CD1c-positive myeloid dendritic cell (primary cell): Measurements from ENCODE around the gene CDC14C.
A peak's percentile ranks its signal among the peaks of the same experiment; 100 is the strongest.
"Not testable (repeated sequence)": the region's sequence is repeated elsewhere in the genome, so short reads cannot be mapped to it uniquely, and the experiment has no call there.

Experiments
- DNase-seq: peaks from one replicate; pipeline ENCODE4 v3.0.0-alpha.2; 2016; ENCODE audit errors: extremely low spot score

Gene CDC14C

DNA sequence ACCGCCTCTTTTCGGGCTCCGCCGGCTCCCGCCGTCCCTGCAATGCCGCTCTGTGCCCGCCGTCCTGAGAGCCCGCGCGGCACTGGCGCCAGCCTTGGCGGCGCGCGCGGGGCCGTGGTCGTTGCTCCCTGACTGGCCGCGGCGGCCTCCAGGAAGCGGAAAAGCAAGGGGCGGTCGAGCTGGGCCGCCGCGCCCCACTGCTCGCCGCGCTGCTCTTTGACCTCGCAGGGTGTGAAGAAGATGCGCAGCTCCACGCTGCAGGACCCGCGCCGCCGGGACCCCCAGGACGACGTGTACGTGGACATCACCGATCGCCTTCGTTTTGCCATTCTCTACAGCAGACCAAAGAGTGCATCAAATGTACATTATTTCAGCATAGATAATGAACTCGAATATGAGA lies at the start of gene CDC14C:
CDC14C (plus strand) TSS at position 115 of the 400 bp plus-strand sequence; CDS start at position 241, 126 bp downstream.
- DNase-seq, result no peak

DNA sequence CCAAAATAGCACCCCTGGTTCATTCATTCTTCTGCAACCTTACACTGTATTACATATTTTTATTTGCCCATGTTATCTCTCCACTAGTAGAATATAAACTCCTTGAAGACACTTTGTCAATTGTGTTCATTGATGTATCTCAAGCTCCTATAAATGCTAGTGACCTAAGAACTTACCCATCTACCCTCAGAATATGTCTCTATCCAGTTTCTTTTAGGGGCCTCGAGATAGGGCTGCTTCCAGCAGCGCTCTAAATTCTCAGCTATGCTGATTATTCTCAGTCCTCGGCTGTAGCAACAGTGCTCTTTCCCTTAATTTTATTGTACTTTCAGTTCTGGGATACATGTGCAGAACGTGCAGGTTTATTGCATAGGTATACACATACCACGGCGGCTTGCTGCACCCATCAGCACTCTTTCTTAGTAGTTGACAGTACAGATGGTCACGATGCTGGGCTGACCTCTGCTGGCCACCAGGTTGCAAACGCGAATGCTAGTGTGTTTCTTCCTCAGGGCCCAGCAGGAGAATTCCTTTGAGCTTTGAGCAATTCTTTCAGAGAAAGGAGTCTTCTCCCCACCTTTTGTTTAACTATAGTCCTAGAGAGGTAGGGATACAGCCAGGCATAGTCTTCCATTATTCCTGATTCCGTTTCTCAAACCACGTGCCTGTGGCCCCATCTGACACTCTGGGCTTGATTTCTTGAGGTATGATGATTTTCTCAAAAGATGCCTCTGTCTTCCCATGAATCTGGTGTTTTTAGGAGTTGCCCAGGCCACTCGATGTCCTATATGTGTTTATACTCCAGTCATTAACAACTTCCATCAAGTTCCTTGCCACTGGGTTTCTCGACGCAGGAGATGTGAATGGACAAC lies 49.1 kb upstream of the CDC14C start:
- DNase-seq, result peak; percentile 35

DNA sequence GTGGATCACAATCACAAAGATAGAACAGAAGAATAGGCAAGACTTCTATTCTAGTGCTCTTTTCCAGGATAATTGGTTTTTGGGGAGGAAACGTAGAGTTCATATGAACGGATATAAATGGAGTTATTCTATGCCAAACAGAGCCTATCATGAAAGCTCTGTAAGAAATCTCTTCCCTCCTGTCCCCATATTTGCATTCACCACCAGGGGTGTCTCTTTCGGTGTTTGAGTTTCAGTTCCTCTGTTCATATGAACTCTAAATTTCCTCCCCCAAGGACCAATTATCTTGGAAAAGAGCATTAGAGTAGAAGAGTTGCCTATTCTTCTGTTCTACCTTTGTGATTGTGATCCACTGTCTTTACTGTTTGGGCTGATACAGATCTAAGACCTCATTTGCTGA lies 48.3 kb upstream of the CDC14C start:
- DNase-seq, result peak; percentile 38

DNA sequence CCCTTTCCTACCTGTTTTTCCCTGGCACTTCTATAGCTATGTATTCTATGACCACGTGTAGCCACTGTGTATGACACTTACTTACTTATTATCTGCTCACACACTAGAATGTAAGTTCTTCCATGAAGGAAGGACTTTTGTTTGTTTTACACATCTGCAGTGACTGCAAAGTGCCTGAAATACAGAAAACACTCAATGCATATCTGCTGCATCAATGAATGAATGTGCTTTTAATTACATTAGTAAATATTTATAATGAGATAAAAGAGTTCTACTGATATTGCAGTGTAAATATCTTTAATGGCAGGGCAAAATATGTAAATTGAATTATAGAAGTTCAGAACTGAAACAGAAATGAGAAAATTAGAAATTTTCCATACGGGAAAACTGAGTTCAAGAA lies 43.5 kb upstream of the CDC14C start:
- no peak for DNase-seq

DNA sequence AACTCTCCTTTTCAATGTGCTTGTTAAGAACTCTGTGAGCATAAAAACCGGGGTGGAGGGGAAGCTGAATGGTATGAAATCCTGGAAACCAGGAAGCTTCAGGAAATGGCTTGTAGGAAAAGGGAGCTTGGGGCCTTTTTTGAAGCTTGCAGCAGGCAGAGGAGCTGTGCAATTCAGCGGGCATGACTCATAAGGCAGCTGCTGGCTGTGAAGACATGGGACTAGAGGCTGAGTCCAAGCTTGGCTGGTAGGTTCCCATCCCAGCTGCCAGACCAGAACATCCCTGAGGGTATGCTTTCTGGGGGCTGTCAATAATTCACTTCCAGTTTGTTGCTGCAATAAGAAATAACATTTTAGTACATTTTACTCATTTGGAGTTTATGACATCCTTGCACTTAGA lies 36.8 kb upstream of the CDC14C start:
- DNase-seq, result no peak

DNA sequence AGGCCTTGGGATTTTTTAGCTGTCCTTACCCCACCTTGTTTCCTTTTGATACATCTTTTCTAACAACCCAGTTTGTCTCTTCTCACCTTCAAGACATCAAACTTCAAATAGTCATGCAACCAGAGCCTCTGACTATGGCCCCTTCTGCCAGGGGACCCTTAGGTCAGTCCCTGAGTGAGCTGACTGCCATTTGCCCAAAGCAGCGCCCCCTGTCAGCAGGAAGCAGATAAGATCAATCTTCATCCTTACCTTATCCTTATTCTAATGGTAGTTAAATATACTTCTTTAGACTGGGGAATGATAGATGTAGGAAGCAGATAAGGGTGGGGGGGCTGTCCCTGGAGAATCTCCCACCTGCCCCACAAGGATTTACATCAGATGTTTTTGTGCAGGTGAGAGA lies 29.8 kb upstream of the CDC14C start:
- DNase-seq, result no peak

DNA sequence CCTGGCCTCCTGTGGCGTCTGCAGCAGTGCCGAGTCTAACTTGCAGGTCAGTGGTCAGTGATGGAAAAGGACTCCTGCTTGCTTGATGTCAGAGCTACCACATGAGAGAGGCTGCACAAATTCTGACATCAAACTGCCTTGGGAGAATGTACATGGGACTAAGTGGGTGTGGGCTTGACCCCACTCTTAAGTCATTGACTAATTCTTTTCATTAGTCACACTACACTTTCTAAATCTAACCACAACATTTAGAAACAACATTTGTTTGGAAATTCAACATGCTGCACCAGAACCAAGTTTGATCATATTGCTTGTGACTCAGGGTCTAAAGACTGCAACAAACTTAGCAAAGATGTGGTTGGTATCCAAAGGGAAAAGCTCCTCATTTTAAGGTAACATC lies 24.4 kb upstream of the CDC14C start:
- DNase-seq, result peak; percentile 40

DNA sequence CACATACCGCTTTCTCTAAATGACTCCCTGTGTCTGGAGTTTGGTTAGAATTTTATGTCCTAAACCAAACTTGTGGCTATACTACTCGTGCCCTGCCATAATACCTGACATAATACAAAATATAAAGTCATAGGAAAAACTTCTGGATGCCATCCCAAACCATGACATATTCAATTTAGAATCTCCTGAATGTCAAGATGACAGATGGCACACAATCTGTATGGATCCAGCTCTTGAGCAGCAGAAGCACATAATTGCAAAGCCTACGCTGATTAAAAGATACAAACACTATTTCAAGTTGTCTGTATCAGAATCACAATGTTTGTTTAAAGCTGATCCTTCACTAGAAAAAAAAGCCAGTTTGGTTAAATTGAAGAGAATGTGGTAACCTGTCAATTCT lies 22.4 kb upstream of the CDC14C start:
- no peak for DNase-seq

DNA sequence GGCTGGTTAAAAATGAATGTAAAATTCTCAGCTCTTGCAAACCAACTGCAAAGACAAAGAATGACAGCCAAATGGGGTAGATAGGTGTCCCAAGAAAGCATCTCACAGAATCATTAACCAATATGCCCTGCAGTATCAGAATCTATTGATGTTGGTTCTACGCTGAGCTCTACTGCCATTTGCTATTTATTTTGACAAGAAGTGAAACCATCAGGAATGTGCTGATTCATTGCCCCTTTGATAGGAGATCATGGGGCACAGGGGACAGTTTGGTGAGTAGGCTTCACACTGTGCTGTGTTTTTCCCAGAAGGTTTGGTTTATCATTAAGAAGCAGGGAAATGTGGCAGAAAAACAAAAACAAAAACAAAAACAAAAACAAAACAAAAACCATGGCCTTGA lies 19.4 kb upstream of the CDC14C start:
- no peak for DNase-seq

DNA sequence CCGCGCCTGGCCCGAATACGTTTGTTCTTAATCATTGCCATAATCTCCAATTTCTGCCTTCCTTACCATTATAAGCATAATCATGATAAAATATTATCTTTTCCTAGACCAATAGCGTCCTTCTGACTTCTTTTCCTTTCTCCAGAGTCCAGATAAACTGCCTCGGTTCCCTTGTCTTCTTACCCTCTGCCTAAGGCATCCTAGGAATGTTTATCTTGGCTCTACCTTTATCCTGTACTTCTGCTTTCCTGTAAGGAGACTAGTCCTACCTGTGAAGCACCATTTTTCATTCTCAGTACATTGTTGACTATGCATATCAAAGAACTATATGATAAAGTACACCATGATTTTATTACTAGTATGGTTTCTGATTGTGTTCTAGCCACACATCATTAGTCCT lies 18.7 kb upstream of the CDC14C start:
- DNase-seq, result not testable (repeated sequence)

DNA sequence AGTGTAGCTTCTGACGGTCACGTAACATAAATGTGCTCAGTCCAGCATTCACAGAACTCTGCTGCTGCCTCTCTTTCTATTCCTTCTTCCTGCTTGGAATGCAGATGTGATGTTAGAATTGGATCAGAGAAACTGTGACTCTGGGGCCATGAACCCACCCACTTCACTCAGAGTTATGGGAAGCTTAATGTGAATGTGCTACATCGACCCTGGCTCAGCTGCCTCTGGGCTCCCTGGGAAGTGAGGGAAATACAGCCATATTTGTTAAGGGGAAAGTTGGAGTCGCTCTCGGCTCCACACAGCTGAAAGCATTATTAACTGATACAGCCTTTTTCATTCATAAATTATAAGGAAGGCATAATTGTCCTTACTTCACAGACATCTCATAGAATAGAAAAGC lies 14.5 kb upstream of the CDC14C start:
- not testable (repeated sequence) for DNase-seq

DNA sequence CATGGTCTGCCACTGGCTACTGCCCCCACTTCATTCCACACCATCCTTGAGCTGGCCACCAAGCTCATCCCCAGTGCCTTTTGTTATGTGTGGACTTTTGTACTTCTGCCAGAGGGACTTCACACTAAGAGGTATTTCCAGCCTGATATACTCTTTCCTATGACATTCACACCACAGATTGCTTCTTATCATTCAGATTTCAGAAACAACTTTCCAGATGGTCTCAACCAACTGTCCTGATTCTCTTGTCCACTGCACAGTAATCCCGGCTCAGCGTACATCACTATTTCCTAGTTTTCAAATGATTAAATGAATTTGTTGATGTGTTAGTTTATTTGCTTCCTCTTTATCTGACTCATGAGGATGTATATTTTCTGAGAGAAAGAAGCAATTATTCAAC lies 7.1 kb downstream of the CDC14C start:
- no peak for DNase-seq

DNA sequence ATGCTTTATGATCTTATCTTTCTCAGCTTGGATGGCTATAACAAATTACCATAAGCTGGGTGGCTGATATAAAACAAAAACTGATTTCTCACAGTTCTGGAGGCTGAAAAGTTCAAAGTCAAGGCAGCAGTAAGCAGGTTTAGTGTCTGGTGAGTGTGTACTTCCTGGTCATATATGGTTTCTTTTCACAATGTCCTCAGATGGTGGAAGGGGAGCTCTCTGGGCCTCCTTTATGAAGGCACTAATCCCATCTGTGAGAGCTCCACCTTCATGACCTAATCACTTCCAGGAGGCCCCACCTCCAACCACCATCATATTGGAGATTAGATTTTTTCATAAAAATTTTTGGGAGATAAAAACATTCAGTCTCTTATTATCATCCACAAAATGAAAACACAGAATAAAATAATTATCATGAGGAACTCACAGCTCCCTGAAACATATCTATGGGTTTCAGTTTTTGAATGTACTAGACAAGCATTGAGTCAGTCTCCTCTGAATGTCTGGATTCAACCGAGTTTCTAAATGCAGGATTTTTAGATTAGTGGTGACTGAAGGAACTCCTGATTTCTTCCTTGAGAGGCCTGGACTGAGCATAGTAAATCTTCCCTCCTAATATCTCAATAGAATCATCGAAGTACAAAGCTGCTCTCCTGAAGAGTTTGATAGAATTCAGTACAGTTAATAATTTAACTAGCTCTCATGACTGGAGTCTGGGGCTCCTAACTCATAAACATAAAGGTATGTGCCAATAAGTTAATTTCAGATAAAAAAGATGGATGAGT lies 8.0 kb downstream of the CDC14C start:
- no peak for DNase-seq

DNA sequence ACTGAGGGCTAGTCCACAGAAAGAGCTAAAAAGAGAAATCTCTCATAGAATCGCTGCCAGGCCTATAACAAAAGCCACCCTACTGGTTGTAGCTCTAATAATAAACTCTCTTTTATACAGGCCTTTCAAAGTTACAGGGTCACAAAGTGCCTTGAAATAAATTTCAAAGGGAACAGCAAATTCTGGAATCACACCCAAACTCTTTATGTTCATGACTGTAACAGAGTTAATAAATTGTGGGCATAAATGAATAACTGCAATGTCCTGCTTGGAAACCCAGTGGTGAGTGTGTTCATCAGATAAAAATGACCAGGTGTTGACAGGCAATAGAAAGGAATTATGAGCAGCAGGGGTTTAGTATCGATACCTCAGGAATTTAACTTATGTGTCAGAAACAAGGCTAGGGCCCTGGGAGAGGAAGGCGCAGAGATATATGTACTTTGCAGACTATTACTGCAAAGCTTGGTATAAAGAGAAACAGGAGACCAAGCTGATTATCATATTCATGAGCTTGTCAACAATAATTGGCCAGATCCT lies 9.3 kb downstream of the CDC14C start:
- DNase-seq, result no peak

DNA sequence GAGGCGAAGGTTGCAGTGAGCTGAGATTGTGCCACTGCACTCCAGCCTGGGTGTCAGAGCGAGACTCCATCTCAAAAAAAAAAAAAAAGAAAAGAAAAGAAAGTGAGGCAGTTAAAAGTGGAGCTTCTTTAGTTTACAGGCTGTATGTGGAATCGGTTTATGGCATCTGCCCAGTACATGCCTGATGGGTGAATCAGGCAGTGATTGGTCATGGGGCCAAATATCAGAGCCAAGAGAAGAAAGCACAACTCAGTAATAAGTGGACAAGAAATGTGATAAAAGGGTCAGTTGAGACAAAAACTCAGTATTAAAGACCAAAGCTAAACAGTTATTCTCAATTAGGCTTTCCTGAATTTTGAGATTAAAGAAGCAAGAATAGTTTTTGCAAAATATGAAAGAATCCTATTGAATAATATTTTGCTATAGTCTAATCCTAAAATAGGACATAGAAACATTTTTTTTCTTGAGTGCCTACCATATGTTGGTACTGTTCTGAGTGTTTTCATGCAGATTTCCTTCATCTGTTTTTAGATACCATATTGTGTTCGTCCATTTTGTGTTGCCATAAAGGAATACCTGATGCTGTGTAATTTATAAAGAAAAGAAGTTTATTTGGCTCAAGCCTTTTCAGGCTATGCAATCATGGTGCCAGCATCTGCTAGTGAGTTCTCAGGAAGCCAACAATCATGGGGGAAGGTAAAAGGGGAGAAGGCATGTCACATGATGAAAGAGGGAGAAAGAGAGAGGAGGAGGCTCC lies 14.4 kb downstream of the CDC14C start:
- no peak for DNase-seq

DNA sequence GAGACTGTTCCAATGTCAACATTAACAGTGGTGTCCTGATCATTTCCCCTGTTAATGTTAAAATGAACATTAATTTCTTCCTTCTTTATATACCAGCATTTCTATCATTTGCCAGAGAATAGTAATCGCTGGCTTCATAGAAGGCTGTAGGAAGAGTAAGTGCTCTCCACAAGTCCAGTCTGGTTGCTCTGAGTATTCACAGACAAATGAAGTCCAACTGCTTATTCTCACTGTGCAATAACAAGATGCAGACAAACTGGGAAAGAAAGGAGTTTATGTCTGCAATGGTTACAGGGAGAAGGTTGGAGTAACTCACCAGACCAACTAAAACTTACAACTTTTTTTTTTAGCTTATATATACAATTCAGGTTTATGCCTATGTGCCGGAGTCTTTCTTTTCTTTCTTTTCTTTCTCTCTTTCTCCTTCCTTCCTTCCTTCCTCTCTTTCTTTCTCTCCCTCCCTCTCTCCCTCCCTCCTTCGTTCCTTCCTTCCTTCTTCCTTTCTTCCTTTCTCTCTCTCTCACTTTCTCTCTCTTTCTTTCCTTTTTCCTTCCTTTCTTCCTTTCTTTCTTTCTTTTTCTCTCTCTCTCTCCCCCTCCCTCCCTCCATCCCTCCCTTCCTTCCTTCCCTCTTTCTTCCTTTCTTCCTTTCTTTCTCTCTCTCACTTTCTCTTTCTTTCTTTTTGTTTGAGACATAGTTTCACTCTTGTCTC lies 19.1 kb downstream of the CDC14C start:
- no peak for DNase-seq

DNA sequence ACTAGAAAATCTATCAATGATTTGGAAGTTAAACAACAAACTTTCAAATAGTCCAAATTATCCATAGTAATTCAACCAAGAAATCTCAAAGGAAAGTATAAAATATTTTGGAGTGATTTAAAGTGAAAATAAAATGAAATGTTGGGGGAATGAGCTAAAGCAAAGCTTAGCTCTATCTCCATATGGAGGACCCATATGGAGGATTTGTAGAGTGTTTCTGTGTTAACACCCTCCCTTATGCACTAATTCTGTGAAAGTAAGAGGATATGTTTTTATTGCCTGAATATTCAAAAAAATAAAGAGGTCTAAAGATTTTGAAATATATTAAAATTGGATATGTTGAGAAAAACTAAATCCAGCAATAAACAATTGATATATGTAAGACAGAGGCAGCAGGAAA lies 31.6 kb downstream of the CDC14C start:
- no peak for DNase-seq

DNA sequence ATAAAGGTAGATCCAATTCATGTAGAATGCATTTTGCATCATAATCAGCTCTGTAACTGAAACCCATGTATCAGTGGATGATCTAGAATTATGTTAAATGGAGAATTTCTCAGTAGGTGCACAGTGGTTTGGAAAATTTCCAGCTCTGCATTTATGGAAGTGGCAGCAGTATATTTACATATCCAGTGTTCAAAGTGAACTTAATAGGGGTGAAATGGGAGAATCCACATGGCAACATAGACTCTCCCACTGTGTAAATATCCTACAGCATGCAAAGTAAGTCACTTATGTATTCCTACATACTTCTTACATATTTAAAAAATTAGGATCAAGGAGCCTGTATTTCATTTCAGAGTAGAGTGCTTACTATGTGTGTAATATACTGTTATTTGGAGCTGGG lies 35.3 kb downstream of the CDC14C start:
- no peak for DNase-seq

DNA sequence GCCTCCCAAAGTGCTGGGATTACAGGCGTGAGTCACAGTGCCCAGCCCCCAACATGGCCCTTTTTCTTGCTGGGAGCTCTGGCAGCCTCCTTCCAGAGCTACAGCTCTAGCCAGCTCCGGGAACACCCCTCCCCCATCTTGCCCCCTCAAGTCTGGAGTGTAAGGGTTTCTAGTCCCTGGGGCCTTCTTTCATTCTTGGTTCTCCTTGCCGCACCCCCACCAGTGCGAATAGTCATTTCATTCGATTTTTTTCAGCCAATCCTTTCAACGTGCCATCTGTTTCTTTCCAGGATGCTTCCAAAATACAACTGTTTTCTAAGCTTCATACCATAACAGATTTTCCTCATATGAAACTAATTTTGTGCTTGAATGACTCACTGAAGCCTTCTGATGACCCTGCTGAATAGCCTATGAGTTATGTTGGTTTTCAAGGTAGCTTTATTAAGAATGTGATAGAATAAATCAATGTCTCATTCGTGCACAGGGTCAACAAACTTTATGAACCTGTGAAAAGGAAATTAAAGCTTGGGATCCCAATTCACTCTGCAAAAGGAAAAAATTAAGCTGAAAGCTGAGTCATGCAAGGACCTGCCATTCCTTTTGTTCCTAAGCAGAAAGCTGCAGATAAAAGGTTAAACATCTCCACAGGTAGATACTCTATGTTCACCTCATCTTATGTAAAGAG lies 38.6 kb downstream of the CDC14C start:
- DNase-seq, result no peak

DNA sequence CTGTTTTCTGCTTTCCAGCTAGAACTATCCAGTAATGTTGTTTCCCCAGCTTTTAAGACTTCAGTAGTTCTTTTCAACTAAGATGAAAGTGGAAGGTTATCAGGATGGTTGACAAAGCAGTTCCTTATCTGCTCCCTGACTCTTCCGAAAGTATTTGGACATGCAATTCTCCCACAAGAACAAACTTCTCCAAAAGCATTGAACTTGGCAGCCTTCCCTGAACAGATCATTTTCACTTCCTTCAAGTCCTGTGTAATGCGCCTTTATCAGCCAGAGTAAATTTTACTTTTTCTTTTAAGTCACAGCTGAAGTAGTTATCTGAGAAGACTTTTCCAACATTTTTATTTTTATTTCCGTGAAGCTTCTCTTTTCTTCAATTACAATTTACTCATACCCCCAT lies 39.7 kb downstream of the CDC14C start:
- DNase-seq, result peak; percentile 93

DNA sequence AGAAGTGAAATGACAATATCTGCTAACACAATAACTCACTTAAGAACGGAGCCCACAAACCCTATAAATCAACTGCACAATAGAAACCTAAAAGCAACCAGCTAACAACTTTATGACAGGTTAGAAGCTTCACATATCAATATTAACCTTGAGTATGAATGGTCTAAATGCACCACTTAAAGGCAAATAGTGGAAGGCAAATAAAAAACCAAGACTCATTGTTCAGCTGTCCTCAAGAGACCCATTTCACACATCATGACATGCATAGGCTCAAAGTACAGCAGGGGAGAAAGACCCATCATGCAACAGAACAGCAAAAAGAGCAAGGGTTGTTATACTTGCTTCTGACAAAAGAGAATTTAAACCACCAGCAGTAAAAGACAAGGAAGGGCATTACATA lies 46.8 kb downstream of the CDC14C start:
- DNase-seq, result no peak
